Measurements from ENCODE around the gene TUBGCP2.
A peak's percentile ranks its signal among the peaks of the same experiment; 100 is the strongest.

The TUBGCP2 gene

DNA sequence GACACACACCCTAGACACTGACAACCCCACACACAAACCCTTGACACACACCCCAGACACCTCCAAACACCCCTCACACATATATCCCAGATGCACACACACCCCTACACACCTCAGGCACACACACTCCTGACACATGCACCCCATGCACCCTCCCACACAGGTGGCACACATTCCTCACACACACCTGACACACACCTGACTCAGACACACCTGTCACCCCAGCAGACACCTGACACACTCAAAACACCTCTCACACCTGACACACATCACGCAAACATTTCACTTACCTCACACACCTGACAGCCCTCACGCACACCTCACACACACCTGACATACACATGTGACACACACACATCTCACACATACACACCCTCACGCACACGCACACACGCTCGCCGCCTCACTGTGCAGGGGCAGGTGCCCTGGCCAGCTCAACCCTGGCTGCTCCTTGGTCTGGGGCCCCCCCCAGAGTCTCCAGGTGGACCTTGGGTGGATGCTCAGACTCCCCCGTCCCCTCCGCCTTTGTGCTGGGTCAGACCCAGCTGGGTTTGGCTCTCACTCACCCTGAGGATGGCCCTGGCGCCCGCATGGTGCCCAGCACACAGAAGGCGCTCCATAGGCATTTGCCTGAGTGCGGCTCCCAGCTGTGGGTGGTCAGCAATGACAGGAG is 31.2 kb upstream of the TUBGCP2 start:
- DNase-seq, result no peak

DNA sequence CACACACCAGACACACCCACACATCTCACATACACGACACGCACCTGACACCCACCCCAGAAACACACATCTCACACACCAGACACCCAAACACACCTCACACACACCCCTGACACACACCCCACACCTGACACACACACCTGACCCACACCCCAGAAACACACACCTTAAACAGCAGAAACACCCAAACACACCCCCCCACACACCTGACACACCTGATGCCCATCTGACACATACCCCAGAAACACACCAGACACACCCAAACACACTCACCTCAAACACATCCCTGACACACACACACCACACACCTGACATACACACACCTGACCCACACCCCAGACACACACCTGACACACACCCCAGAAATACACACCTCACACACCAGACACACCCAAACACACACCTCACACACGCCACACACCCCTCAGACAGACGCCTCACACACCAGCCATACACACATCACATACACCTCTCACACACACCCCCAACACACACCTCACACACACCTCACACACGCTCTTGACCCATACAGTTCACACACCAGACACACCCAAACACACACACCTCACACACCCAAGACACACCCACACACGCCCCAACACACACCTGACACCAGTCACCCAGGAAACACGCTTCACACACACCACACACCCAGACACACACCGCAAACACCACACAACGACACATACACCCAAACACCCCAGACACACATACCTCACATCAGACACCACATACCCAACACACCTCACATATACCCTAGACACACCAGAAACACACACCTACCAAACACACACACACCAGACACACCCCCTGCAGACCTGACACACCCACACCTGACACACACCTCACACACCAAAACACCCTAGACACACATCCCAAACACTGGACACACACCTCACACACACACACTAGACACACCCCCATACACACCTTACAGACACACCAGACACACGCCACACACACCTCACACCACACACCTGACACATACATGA is 29.7 kb upstream of the TUBGCP2 start:
- no peak for DNase-seq

DNA sequence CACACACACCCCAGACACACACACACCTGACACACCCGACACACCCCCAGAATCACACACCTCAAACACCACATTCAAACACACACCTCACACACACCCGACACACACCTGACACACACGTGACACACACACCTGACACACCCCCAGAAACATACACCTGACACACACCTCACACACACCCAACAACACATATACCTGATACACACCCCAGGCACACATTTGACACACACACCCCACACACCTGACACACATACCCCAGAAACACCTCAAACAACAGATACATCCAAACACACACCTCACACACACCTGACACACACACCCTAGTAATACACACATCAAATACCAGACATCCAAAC is 28.7 kb upstream of the TUBGCP2 start:
- DNase-seq, result no peak

DNA sequence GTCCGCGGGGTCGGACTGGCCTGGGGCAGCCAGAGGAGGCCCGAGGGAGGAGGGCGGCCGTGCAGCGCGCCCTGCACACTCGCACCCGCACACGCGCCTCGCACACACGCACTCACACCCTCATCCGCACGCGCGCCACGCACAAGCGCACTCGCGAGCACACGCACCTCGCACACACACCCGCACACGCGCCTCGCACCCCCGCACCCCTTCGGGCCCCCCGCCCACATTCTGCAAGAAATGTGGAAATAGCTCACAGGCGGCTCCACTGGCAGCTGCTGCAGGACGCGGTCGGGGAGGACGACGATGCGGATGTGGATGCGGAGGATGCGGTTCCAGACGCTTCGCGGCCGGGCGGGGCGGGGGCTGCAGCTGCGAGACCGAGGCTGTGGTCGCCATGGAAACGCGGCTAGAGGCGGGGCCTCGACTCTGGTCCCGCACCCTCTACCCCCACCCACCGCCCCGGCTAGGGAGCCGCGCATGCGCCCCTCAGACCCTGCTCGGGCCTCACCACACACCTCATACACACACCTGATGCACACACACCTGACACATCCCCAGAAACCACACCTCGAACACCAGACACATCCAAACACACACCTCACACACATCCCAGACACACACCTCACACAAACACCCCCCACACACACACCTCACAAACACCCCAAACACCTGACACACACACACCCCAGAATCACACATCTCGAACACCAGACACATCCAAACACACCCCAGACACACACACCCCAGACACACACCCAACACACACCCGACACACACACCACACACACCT is 28.1 kb upstream of the TUBGCP2 start, which contains the start of gene CALY:
Gene CALY, minus strand, starts transcription at position 320 of the 793 bp plus-strand sequence. CDS start 7,907 bp downstream, outside the sequence.
- DNase-seq, result no peak

DNA sequence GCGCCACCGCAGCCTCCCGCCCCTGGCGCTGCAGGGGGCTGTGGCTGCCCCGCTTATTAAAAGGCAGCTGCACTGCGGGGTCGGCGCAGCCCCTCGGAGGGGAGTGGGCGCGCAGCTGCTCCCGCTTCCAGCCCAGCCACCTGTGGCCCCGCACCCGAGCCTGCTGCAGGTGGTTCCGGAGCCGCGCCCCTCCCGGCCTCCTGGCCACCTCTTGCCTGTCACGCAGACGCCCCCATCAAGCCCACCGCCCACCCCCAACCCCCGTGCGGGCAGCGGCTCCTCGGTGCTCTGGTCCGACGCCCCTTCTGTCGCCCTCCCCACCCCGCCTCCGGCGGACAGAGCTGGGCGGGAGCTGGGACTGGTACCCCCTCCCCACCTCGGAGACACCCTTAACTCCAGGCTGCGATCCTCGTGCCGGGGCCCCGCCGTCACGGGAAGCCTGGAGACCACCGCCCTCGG is 27.5 kb upstream of the TUBGCP2 start:
- no peak for DNase-seq

DNA sequence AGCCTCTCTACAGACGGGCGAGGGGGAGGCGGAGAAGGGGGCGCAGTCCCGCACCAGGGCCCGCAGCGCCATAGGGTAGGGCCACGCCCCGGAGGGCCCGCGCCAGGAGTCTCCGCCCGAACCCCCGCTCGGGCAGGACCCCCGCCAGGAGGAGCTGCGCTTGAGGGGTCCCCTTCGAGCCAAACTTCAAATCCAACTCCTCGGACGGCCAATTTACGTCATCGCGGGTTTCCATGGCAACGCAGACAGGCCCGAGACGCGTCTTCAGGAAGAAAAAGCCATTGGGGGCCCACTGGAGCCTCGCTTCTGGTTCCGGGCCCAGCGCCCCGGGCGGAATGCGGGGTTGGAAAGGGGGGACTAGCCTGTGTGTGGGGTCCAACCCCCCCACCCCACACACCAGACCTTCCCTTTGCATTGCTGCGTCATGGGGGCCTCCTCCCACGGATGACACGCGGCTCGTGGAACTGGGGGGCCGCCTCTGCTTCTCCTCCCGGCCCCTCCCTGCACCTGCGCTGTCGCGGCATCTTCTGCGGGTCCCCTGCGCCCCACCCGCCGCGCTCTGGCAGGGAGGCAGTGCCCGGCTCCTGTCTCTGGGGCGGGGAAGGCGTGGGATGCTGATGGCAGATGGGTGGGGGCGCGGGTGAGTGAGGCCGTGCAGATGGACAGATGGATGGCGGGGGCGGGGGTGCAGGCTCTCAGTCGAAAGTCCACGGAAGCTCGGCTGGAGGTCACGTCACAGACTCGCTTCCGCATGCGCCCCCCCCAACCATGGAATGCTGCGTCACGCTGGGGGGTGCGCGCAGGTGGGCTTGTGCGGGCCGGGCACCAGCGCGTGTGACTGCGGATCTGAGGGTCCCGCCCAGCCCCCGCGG is 26.8 kb upstream of the TUBGCP2 start:
- DNase-seq, result no peak

DNA sequence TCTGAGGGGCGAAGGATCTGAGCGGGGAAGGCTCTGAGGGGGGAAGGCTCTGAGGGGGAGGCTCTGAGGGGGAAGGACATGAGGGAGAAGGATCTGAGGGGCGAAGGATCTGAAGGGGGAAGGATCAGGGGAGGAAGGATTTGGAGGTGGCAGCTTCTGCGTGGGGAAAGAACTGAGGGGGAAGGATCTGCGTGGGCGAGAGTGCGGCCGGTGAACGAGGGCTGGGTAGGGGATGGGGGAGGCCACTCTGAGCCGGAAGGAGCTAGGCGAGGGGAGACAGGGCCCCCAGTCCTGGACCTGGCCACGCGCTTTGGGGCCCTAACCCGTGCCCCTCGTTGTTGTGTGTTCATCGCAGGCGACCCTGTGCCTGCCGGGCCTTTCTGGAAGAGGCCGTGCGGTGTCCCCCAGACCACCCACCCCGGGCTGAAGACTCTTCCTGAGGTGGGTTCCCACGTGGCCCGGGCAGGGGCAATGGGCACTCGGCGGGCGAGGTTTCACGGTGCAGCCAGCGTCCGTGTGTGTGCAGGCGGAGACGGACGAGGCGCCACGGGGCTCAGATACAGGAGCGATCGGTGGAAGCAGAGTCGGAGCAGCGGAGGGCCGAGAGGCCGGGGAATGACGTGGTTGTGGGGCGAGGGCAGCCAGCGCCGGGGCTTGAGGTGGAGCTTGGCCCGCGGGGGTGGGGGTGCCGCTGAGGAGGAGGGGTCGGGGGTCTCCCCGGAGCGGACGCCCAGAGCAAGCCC is 26.0 kb upstream of the TUBGCP2 start:
- DNase-seq, result no peak

DNA sequence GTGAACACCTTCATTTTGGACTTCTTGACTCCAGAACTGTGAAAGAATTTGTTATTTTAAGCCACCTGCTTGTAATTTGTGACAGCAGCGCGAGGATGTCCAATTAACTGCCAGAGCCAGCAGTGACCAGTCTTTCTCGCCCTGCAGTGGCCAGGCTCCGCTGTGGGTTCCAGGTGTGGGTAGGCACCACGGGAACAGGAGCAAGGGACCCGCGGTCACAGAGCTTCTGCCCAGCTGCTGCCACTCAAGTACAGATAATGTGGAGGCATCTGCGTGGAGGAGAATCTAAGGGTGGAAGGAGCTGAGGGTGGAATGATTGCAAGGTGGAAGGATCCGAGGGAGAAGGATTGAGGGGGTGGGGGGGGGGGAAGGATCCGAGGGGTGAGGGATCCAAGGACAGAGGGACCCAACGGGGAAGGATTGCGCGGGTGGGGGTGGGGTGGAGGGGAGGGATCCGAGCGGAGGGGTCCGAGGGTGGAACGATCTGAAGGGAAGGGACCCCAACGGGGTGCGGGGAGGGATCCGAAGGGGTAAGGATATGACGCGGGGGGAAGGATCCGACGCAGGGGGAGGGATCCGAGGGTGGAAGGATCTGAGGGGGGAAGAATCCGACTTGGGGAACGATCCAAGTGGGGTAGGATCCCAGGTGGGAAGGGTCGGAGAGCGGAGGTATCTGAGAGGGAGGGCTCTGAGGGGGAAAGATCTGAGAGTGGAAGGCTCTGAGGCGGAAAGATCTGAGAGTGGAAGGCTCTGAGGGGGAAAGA is 24.4 kb upstream of the TUBGCP2 start:
- DNase-seq, result no peak

DNA sequence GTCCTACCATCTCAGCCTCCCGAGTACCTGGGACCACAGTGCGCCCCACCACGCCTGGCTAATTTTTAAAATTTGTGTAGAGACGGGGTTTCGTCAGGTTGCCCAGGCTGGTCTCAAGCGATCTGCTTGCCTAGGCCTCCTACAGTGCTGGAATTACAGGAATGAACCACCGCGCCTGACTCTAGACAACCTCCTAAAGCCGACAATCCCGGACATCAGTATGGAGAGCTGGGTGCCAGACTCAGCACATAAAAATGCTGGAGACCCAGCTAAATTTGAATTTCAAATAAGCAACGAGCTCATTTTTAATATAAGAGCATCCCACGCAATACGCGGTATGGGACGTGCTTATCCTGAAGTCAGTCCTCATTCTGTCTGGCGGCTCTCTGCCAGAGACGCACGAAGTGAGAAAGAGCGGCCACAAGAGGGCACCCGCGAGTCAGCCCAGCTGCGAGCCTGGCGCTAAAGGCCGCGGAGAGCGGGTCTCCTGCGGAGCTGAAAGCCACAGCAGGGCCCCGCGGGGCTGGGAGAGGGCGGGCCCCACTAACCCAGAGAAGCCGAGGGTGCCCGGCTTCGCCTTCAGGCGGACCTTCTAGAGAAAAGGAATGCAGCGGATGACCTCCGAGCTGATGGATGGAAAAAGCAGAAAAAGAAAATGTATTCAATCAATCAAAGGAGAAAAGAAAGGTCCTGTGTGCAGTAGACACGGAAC is 21.0 kb upstream of the TUBGCP2 start:
- peak; percentile 95 for DNase-seq

DNA sequence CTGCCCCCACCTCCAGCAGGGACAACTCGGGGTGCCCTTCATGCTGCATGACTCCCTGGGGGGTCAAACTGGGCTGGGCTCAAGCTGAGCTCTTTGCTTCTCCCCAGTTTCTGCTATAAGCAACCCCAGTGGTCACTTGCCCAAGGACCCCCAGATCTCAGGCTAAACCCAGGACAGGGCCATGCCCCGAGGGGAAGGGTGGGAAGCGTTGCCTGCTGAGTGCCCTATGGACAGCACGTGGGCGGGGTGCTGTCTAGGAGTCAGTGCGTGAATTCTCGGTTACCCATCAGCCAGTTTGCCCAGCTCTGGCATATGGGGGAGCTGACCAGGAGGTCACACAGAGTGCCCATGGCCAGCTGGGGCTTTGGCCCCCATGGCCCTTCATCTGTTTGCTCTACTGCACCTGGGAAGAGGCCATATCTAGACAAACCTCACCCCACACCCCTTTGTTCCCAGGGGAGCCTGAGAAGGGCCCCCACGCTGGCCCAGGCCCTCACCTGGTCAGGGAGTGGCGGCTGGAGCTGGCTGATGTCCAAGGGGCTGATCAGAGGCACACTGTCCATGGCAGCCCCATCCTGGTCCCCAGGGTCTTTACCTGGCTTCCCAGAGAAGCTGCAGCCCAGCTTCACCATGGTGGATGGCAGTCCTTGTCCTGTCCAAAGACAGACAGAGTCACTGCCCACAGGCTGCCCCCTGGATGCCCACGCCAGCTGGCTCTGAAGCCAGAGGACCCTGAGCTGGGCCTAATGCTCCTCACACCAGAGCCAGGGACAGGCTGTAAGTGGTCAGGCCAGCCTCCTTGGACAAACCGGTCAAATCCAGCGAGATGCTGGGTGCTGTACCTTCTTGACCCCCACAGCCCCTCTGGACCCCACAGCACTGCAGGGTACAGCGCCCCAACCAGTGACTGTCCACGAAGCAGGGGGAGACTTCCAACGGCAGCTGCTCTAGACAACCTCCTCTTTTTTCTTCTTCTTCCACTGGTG is 20.0 kb upstream of the TUBGCP2 start:
- no peak for DNase-seq

DNA sequence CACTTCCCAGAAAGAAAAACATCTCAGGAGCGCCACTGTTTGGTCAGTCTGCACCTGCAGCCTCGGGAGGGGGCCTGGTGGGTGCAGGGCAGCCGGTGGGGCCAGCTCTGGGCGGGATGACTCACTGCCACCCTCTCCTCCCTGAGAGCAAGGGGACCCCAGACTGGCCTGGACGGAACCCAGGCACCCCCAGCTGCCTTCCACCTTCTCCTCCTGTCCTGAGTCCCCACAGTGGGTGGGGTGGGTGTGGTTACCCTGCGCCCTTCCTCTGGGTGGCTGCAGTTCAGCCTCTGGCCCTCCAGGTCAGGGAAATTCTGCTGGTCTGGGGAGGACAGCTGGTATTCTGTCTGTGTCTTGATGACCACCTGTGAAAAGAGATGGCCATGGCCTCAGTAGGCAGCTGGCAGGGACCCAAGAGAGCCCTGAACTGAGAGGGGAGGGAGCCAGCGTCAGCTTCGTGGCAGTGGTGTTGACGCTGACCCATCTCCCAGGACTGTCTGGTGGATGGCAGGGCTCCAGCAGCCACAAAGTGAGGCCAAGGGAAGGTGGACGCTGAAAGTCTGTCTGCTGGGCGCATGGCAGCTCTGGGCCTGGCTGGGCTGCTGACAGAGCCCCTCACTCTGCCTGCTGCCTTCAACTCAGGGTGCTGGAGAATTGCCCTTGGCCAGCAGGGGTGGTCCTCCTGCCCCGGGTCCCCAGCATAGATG is 19.1 kb upstream of the TUBGCP2 start:
- no peak for DNase-seq

DNA sequence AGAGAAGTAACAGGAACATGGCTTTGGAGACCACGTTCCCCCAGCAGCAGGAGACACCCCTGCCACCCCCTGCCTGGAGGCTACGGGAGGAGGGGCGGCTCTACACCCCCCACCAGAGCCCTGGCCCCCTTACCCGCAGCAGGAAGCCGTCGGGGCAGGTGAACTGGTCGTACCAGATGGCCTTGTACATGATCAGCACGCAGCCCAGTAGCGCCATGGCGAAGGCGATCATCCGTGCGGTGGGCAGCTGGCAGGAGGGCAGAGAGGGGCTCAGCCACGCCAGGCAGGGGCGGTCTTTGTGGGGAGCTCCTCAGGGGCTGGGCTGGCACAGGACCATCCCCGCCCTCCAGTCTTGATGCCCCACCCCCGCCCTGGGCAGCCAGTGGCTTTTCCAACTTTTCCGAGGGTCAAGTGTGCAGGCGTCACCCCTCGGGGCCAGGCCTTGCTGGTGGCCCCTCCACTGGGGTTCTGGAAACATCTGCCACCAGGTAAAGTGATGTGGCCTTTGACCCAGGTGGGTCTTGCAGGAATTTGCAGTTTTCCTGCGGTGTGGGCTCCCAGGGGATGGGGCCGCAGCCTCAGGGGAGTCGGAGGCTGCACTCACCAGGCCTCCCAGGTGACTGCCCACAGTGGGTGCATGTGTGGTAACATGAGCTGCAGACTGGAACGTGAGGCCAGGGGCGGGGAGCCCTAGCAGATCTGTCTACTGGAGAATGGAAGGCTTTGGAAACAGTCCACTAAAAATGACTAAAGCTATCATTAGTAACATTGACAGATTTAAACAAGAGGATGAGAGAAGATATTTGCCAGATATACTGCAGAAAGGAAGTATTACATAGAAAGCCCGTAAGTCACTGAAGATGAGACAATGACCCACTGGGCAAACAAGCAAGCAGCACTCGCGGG is 18.3 kb upstream of the TUBGCP2 start:
- DNase-seq, result no peak

DNA sequence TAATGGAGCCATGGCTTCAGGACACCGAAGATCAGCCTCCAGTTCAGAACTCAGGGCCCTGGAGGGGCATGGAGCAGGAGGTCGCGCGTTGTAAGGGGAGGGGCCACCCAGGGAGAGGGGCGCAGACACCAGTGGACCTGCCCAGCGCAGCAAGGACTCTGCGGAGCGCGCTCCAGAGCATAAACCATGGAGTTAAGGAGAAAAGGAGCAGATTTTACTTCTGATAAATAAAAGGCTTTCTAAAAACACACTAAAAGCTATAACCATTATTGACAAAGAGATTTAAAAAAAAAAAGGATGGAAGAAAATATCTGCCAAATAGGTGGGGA is 17.5 kb upstream of the TUBGCP2 start:
- no peak for DNase-seq

DNA sequence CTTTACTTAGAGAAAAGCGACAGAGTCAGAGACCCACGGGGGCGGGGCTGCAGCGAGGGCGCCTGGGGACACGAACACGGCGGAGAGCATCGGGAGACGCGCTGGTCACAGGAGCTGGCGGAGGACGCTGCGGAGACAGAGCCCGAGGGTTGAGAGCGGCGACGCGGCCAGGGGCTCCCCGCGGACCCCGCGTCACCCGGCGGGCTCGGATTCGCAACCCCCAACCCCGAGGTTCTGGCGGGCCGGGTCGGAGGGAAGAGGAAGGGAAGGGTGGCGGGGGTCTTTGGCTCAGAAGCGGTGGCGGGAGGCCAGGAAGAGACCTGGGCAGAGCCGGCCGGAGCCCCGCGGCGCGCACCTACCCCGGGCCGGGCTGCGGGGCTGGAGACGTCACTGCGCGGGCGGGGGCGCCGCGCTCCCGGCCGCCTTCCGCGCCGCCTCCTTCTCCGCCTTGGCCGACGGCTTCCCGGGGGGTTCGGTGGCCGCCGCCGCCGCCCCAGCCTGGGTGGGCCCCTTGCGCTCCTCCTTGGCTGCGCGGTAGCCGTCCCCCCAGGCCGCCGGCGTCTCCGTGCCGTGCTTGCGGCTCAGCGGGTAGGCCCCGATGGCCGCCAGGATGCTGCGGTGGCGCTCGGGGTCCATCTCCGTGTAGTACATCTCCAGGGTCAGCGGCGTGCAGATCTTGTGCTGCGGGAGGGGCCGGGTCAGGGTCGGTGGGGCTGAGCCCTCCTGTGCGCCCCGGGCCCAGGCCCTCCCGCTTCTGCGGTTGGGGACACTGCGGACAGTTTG is 17.0 kb upstream of the TUBGCP2 start:
- DNase-seq, result no peak

DNA sequence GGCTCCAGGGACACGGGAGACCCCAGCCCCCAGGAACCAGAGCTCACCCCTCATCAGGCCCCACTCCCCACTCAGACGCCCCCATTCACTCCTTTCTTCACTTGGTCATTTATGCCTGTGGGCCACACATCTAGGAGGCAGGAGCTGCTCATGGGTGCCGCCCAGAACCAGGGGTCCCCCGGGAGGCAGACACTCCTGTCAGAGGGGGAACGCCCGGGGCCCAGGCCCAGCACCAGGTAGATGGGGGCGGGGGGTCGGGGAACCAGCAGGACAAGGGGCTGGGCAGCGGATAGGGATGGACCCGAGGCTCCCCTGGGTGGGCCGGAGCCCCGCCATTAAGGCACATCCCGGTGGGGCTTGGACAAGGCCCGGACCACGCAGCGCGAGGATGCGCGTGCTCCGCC is 16.2 kb upstream of the TUBGCP2 start:
- DNase-seq, result no peak

DNA sequence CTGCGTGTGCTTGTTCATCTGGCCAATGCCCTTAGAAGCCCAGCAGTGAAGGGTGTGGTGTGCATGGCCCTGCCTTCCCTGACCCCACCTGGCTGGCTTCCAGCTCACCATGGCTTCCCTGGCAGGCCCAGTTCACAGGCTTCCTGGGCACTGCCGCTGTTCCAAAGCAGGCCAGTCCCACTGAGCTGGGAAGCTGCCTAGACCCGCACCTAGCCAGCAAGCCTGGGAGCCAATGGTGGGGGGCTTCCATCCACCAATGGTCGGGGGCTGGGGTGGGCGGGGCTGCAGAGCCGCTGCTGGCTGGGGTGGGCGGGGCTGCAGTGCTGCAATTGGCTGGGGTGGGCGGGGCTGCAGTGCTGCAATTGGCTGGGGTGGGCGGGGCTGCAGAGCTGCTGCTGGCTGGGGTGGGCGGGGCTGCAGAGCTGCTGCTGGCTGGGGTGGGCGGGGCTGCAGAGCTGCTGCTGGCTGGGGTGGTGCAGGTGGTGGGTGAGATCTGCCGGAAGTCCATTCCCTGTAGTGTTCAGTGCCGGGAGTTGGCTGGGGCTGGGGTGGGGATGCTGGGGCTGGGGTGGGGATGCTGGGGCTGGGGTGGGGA is 15.6 kb upstream of the TUBGCP2 start:
- peak; percentile 41 for DNase-seq

Measured in OCI-M1 (cell line).